Measurements from ENCODE around the gene TNNI3K. TPM values are rescaled to one million over a fixed set of nuclear protein-coding genes. Genes with fewer than 3 reads are reported as not detected.

TNNI3K gene
- total and polyA plus RNA-seq, 2 of the 8 experiments (the other 6 are each of a cell fraction or from before 2014, with no cell fraction given) = 0.41 to 0.48 TPM

DNA sequence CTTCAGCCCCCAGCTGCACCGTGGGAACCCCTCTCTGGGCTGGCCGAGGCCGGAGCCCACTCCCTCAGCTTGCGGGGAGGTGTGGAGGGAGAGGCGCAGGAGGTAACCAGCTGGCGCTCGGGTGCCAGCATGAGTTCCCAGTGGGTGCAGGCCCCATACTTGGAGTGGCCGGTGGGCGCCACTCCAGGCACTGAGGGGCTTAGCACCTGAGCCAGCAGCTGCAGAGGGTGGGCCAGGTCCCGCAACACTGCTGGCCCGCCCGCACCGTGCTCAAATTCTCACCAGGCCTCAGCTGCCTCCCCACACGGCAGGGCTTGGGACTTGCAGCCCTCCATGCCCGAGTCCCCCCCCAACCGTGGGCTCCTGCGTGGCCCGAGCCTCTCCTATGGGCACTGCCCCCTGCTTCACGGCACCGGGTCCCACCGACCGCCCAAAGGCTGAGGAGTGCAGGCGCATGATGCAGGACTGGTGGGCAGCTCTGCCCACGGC lies 230.1 kb downstream of the TNNI3K start (continued):
- TF ChIP-seq HDAC6 (IDR thresholded peaks at IDR 0.05; ENCODE audit: low read depth, low read length) (no peak), CBX8 (IDR thresholded peaks at IDR 0.05; ENCODE audit: borderline replicate concordance, low read depth, low read length) (no peak)

Data from H1 (cell line).